SHP77 treated with DMSO at 0.1 percent for 48 hours (cell line): ENCODE data around the gene ADAMTS12.

ENCODE experiments used
- DNase-seq: peaks from one replicate; lab custom pipeline; 2025; lab: John Stamatoyannopoulos, UW

The ADAMTS12 gene

GRCh38 chr5:33807771-33808170 lies 84.0 kb downstream of the ADAMTS12 start:
- no peak for DNase-seq

DNA sequence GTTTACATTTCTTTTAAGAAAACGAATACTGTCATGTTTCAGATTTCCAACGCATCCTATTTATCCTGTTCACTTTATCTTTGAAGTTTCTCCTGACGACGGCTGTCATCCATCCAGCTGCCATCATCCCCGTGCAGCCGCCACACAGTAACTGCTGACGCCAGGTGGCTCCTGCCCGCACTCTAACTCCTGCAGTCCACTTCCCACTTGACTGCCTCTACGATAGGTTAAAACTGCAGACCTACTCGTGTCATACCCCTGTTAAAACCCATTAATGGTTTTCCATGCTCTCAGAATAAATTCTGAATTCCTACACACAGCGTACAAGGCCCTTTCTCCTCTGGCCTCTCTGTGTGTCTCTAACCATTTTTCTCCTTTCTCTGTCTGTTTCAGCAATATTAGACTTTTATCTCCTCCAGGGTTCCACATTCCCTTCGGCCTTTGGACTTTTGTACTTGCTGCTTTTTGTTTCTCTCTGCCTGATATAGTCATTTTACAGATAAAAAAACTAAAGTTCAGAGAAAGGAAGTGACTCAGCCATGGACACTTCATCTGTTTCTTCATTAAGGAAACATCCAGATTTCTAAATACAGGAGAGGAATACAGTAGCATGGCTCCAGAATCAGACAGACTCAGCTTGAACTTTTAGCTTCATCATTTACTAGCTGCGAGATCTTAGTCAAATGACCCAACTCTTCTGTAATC lies 84.9 kb downstream of the ADAMTS12 start:
- no peak for DNase-seq

DNA sequence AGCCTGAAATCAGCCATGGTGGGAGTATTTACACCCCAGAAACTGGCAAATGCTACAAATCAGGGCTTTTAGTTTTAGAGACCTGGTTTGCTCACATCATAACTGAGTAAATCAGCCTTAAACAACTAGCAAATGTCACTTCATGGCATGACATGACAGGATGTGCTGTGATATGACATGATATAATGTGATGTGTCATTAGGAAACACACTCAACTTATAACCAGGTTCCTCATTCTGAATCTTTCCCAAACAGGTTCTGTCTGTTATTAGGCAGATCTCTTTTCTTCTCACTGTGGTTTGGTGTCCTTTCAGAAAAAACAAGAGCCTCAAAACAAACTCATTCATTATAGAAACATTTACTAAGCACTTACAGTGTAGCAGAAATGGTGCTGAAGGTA lies 90.5 kb downstream of the ADAMTS12 start:
- no peak for DNase-seq

GRCh38 chr5:33800241-33800950 lies 91.4 kb downstream of the ADAMTS12 start:
- DNase-seq = no peak

DNA sequence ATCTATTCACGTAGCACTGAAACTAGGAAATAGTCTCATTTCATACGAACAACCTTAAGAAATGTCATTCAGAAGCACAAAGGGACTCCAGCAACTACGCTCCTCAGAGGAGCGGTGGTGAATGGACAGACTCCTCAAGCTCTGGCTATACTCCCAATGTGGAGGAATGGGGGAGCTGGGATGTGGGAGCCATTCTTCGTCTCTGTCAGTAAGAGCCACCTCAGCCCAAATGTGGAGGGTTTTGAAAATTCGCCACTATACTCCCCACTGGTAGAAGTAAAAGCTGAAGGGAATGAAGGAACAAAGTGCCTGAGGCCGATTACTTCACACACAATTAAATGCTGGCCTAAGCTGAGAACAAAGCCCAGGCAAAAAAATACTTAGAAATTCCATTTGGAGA lies 96.3 kb downstream of the ADAMTS12 start:
- no peak for DNase-seq

DNA sequence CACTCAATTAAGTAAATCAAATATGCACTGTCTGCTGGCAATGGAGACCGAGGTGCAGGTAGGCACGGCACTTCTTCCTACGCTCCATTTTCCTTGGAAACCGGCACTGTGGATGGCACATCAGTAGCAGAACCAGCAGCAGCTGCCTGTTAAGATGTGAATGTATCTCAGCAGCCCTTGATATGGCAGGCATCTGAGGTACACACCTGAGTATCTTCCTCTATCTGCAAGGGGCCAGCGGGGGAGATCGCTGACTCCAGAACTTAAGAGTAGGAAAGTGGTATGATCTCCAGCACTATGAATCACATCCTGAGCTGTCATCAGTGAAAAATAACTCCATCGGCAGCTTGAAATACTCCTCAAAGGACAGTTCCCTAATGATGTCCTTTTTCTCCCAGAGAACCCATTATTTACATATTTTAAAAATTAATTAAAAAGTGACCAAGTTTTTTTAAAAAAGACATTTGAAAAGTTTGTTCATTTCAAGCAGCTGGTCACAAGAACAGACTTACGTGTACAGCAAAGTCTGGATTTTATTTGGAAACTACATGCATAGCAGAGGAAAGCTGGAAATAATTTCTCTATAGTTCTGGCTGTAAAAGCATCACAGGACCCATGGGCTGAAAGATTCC lies 97.1 kb downstream of the ADAMTS12 start:
- no peak for DNase-seq

- DNase-seq = no peak
Observed at GRCh38 chr5:33793836-33794549, 97.8 kb downstream of the ADAMTS12 start.

DNA sequence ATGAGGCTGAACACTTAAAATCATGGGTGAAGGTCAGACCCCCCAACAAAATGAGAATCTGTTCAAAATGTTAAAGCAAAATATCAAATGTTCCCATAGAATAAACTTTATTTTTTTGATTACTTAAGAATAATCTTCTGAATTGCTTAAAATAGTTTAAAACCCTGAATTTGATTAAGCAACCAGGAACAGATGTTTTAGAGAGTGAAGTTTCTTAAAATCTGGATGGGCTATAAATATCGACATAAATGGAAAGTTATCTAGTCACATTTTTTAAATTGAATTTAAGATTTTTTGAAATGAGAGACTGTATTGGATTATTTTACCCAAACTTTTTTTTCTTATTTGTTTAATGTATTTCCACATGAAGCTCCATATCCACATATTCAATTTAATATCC lies 98.5 kb downstream of the ADAMTS12 start:
- DNase-seq = no peak

- DNase-seq = no peak
Observed at GRCh38 chr5:33792559-33792958, 99.2 kb downstream of the ADAMTS12 start.

GRCh38 chr5:33789567-33789957 lies 102.2 kb downstream of the ADAMTS12 start:
- DNase-seq = no peak

DNA sequence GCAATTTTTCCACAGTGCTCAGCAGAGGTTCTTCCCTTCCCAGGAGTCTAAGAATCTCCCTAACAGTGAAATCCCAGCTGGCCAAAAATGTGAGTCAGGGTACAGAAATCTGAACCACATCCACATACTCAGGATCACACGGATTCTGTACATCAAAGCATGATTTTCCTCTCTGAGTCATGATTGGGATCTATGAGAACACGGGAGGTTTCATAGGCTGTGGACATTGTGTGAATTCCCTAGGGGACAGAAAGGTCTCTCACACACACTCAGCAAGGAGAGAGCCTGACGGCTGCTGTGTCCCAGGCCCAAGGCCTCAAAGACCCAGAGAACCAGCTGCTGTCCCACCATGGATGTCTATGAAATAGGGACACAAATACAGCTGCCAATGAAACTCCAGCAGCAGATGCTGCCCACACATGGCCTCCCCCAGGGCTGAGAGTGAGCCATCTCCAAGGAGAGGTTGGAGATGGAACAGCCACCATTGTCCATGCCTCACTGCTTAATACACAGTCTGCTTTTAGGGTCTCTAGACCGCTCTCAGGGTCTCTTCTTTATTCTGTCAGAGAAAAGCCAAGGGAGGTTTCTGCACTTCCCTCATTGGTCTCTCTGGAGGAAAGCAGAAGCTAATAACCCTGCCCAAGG lies 102.7 kb downstream of the ADAMTS12 start:
- no peak for DNase-seq

- no peak for DNase-seq
Observed at GRCh38 chr5:33785571-33785970, 106.2 kb downstream of the ADAMTS12 start.

- no peak for DNase-seq
Observed at GRCh38 chr5:33781286-33781685, 110.5 kb downstream of the ADAMTS12 start.

DNA sequence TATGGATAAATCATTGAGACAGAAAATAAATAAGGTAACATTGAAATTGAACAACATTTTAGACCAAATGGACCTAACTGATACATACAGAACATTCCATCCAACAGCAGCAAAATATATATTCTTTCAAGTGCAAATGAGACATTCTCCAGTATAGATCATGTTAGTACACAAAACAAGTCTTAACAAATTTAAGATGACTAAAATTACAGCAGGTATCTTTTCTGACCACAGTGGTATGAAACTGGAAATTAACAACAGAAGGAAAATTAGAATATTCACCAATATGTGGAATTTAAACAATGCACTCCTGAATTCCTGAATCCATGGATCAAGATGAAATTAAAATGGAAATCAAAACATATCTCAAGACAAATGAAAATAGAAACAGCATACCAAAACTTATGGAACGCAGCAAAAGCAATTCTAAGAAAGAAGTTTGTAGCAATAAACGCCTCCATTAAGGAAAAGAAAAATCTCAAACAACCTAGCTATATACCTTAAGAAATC lies 115.6 kb downstream of the ADAMTS12 start:
- no peak for DNase-seq

GRCh38 chr5:33774341-33774740 lies 117.4 kb downstream of the ADAMTS12 start:
- no peak for DNase-seq

- DNase-seq = no peak
Observed at GRCh38 chr5:33772380-33772897, 119.4 kb downstream of the ADAMTS12 start.

- DNase-seq = no peak
Observed at GRCh38 chr5:33769968-33770367, 121.8 kb downstream of the ADAMTS12 start.

GRCh38 chr5:33769196-33769595 lies 122.6 kb downstream of the ADAMTS12 start:
- DNase-seq = no peak

DNA sequence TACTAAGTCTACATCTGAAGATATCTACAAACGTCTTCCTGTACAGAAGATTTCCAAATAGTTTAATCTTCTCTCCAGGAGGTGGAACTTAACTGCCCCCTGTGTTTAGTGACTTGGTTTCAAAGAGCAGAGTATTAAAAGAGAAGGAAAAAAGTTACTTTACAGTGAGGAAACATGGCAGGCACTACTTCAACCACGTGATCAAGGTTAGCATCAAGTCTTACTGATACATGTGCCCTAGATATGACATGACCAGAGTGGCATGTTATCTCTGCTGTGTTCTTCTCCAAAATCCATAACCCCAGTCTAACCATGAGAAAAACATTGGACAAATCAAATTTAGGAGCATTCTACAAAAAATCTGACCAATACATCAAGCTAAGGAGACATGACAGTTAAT lies 125.8 kb downstream of the ADAMTS12 start:
- no peak for DNase-seq

DNA sequence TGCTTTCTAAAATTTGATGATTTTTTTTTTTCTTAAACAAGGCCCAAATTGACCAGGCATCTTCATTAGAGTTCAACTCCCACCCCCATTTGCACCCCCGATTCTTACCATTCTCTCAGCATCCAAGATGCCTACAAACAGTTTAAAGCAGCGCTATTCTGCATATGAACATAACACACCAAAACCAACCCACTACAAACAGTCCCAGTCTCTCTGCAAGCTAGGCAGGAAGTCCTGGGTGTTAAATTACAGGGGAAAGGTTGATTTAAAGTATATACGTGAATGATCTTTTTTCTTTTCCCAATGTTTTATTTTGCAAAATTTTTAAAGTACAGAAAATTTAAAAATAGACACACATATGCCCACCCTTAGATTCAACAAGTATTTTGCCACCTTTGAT lies 127.0 kb downstream of the ADAMTS12 start:
- DNase-seq = no peak

- DNase-seq = no peak
Observed at GRCh38 chr5:33763435-33763834, 128.4 kb downstream of the ADAMTS12 start.

GRCh38 chr5:33762859-33763258 lies 128.9 kb downstream of the ADAMTS12 start:
- no peak for DNase-seq
